CD14-positive monocyte (primary cell): ENCODE measurements around the gene ANKRD37. TPM values are rescaled to one million over a fixed set of nuclear protein-coding genes. Genes with fewer than 3 reads are reported as not detected.

Experiments used
- DNase-seq, 3 donors: peaks; one replicate each; pipeline ENCODE4 v3.0.0-alpha.2; 2011 to 2022
- H2AFZ ChIP-seq: 2 replicates; pipeline ENCODE4 v1.6.0; 2012; ENCODE audit warnings: mild to moderate bottlenecking, low read depth, low read length, inconsistent platforms; ENCODE audit not compliant: insufficient read depth, poor library complexity, severe bottlenecking
- H3K27ac ChIP-seq, 2 donors: 1 replicate in 1 of 2; 2 replicates in 1 of 2; pipeline ENCODE4 v1.5.1; 2012 to 2013; ENCODE audit warnings: low read length in 2 of 2, control low read depth in 1 of 2, inconsistent platforms in 1 of 2, low read depth in 1 of 2, mild to moderate bottlenecking in 1 of 2
- H3K27me3 ChIP-seq, 2 donors: one replicate each; pipeline versions ENCODE4 v1.6.0 to v1.6.1; 2011 to 2013; ENCODE audit warnings: low read length in 2 of 2; ENCODE audit not compliant: control insufficient read depth in 2 of 2, insufficient read depth in 2 of 2
- H3K36me3 ChIP-seq, 2 donors: replicated peaks in 1 of 2; 1 replicate in 1 of 2; 2 replicates in 1 of 2; pipeline versions ENCODE4 v1.5.1 to v1.6.1; 2012 to 2013; ENCODE audit warnings: low read length in 2 of 2, control low read depth in 1 of 2, inconsistent platforms in 1 of 2, mild to moderate bottlenecking in 1 of 2; ENCODE audit not compliant: insufficient read depth in 2 of 2, control insufficient read depth in 1 of 2
- H3K4me1 ChIP-seq, 2 donors: 1 replicate in 1 of 2; 2 replicates in 1 of 2; pipeline versions ENCODE4 v1.5.1 to v1.6.1; 2012 to 2013; ENCODE audit warnings: low read length in 2 of 2, control low read depth in 1 of 2, inconsistent platforms in 1 of 2, mild to moderate bottlenecking in 1 of 2, moderate library complexity in 1 of 2; ENCODE audit not compliant: insufficient read depth in 2 of 2, control insufficient read depth in 1 of 2
- H3K4me2 ChIP-seq: replicated peaks from 2 replicates; pipeline ENCODE3; 2012; ENCODE audit warnings: low read length, moderate library complexity, mild to moderate bottlenecking; ENCODE audit not compliant: poor library complexity, severe bottlenecking; ENCODE audit errors: extremely low read depth
- H3K4me3 ChIP-seq, 3 experiments: fragments of 200-600 bp in 1 of 3; sonication (generic) in 1 of 3; replicated peaks in 1 of 3; 1 replicate in 2 of 3; 2 replicates in 1 of 3; pipeline ENCODE4 v1.5.1; 2011 to 2013; ENCODE audit warnings: low read length in 3 of 3, mild to moderate bottlenecking in 3 of 3, control low read depth in 2 of 3, low read depth in 2 of 3, inconsistent platforms in 1 of 3, moderate library complexity in 1 of 3
- H3K79me2 ChIP-seq: 2 replicates; pipeline ENCODE4 v1.6.0; 2012; ENCODE audit warnings: mild to moderate bottlenecking, control low read depth, inconsistent platforms, low read length, moderate library complexity; ENCODE audit not compliant: insufficient read depth
- H3K9ac ChIP-seq: 2 replicates; pipeline ENCODE4 v1.6.0; 2017; ENCODE audit warnings: low read length, mild to moderate bottlenecking; ENCODE audit not compliant: insufficient read depth, poor library complexity, severe bottlenecking
- H3K9me3 ChIP-seq, 2 donors: replicated peaks in 1 of 2; 1 replicate in 1 of 2; 2 replicates in 1 of 2; pipeline versions ENCODE4 v1.5.1 to v1.6.1; 2012 to 2013; ENCODE audit warnings: low read length in 2 of 2, control low read depth in 1 of 2; ENCODE audit not compliant: control insufficient read depth in 1 of 2, insufficient read depth in 1 of 2
- H4K20me1 ChIP-seq: 2 replicates; pipeline ENCODE4 v1.6.0; 2012; ENCODE audit warnings: mild to moderate bottlenecking, low read length, control low read depth, moderate library complexity; ENCODE audit not compliant: insufficient read depth
- H3K27ac Mint-ChIP-seq, 7 donors: one replicate each; pipeline ENCODE4 v1.8.0; 2020; ENCODE audit warnings: mild to moderate bottlenecking in 7 of 7, mixed read lengths in 7 of 7, moderate library complexity in 6 of 7, inconsistent platforms in 2 of 7
- H3K27me3 Mint-ChIP-seq, 3 donors: one replicate each; pipeline ENCODE4 v1.8.0; 2021 to 2022; ENCODE audit warnings: low read depth in 3 of 3, mild to moderate bottlenecking in 3 of 3, mixed read lengths in 3 of 3, moderate library complexity in 3 of 3, inconsistent platforms in 1 of 3
- H3K36me3 Mint-ChIP-seq, 2 donors: one replicate each; pipeline ENCODE4 v1.8.0; 2020; ENCODE audit warnings: mixed read lengths in 2 of 2, inconsistent platforms in 1 of 2, mild to moderate bottlenecking in 1 of 2
- H3K4me1 Mint-ChIP-seq: one replicate; pipeline ENCODE4 v1.8.0; 2020; ENCODE audit warnings: mild to moderate bottlenecking, mixed read lengths
- H3K4me3 Mint-ChIP-seq, 2 donors: one replicate each; pipeline ENCODE4 v1.8.0; 2020; ENCODE audit warnings: mild to moderate bottlenecking in 2 of 2, mixed read lengths in 2 of 2, moderate library complexity in 1 of 2
- H3K9me3 Mint-ChIP-seq, 7 donors: one replicate each; pipeline ENCODE4 v1.8.0; 2020 to 2022; ENCODE audit warnings: mixed read lengths in 7 of 7, mild to moderate bottlenecking in 6 of 7, moderate library complexity in 6 of 7, inconsistent platforms in 2 of 7
- CTCF ChIP-seq: fragments of 200-600 bp; IDR thresholded peaks from one replicate; pipeline ENCODE4 v1.8.0; 2022; ENCODE audit warnings: antibody characterized with exemption, mild to moderate bottlenecking
- WGBS: methylation state at CpG from one replicate; pipeline ENCODE4 v1.1.5; 2013; ENCODE audit warnings: missing lambda C conversion rate; ENCODE audit not compliant: insufficient coverage; 5-methylcytosine and 5-hydroxymethylcytosine counted together
- intact Hi-C, 2 donors: fragments of 100-400 bp; cut with micrococcal nuclease; formaldehyde crosslinking; loops; one replicate each; pipeline versions ENCODE4 v1.15.0 to v1.15.1; 2023
- polyA plus RNA-seq, 3 donors: library from polyadenylated mRNA; depleted of rRNA in 1 of 3; unstranded in 2 of 3; stranded (reverse) in 1 of 3; fragments of 300-500 nt in 2 of 3; fragments of >200 nt in 1 of 3; fragmentation: Illumina TruSeq in 2 of 3; gene quantifications; 1 replicate in 2 of 3; 2 replicates in 1 of 3; pipeline ENCODE4 v1.2.3, GENCODE V29; 2012 to 2021

Gene ANKRD37
- polyA plus RNA-seq, 3 donors, result 4.2 to 6.5 (median 5.4) TPM

GRCh38 chr4:185384930-185385331 lies 11.7 kb upstream of the ANKRD37 start:
- no peaks in the 10 kb centered on the region for H3K36me3 Mint-ChIP-seq
- H3K4me3 Mint-ChIP-seq, result peak overlapping the region in 1 of 2 donors; percentile 70
- intact Hi-C loops, result no loop called here
- H3K27ac Mint-ChIP-seq, result no peak overlapping the region
- WGBS, result 0% methylated on average over 4 of the region's 10 CpGs
- H3K9me3 ChIP-seq, result peaks cover 0 to 8% of the 10 kb centered on the region in 2 donors
- H3K4me1 Mint-ChIP-seq, result peaks cover 9% of the 10 kb centered on the region
- no peak overlapping the region for H3K9ac ChIP-seq
- H3K79me2 ChIP-seq, result no peaks in the 10 kb centered on the region
- H3K9me3 Mint-ChIP-seq, result peaks cover 3 to 14% (median 8%) of the 10 kb centered on the region in 7 donors
- peaks cover 29 to 39% (median 33%) of the 10 kb centered on the region in 3 donors for H3K27me3 Mint-ChIP-seq
- H3K27ac ChIP-seq, result no peak overlapping the region
- H3K4me2 ChIP-seq, result peak overlapping the region; percentile 8
- no peak overlapping the region for H2AFZ ChIP-seq
- no peak for DNase-seq
- H3K4me1 ChIP-seq, result peaks cover 0 to 3% of the 10 kb centered on the region in 2 donors
- no peak overlapping the region for H3K4me3 ChIP-seq
- H3K36me3 ChIP-seq, result no peaks in the 10 kb centered on the region
- no peak for TF ChIP-seq CTCF
- no peaks in the 10 kb centered on the region for H4K20me1 ChIP-seq
- H3K27me3 ChIP-seq, result peaks cover 18 to 30% of the 10 kb centered on the region in 2 donors

GRCh38 chr4:185387957-185388356 lies 8.7 kb upstream of the ANKRD37 start:
- H3K4me1 ChIP-seq, result peaks cover 0 to 3% of the 10 kb centered on the region in 2 donors
- no peak for DNase-seq
- intact Hi-C loops, result no loop called here
- WGBS, result 95% methylated on average over 9 of the region's 12 CpGs
- no peak overlapping the region for H3K9ac ChIP-seq
- no peak for TF ChIP-seq CTCF
- no peak overlapping the region for H3K27ac ChIP-seq
- H3K79me2 ChIP-seq, result no peaks in the 10 kb centered on the region
- Mint-ChIP-seq H3K4me3 (peak overlapping the region in 1 of 2 donors; percentile 28), H3K9me3 (peaks cover 0 to 11% (median 6%) of the 10 kb centered on the region in 7 donors), H3K36me3 (no peaks in the 10 kb centered on the region), H3K27me3 (peaks cover 26 to 47% (median 32%) of the 10 kb centered on the region in 3 donors), H3K27ac (peak overlapping the region in 1 of 7 donors; percentile 28), H3K4me1 (peaks cover 9% of the 10 kb centered on the region)
- H2AFZ ChIP-seq, result no peak overlapping the region
- H3K27me3 ChIP-seq, result peaks cover 18 to 30% of the 10 kb centered on the region in 2 donors
- H3K36me3 ChIP-seq, result no peaks in the 10 kb centered on the region
- no peaks in the 10 kb centered on the region for H4K20me1 ChIP-seq
- no peak overlapping the region for H3K4me2 ChIP-seq
- peaks cover 0 to 8% of the 10 kb centered on the region in 2 donors for H3K9me3 ChIP-seq
- H3K4me3 ChIP-seq, result no peak overlapping the region
